ENCODE data around the gene MRPS27. TPM values are rescaled to one million over a fixed set of nuclear protein-coding genes. Genes with fewer than 3 reads are reported as not detected.

The MRPS27 gene
- total and polyA plus RNA-seq, 2 of the 4 experiments (the other 2 are of a cell fraction), result 46.9 to 90.5 TPM

DNA sequence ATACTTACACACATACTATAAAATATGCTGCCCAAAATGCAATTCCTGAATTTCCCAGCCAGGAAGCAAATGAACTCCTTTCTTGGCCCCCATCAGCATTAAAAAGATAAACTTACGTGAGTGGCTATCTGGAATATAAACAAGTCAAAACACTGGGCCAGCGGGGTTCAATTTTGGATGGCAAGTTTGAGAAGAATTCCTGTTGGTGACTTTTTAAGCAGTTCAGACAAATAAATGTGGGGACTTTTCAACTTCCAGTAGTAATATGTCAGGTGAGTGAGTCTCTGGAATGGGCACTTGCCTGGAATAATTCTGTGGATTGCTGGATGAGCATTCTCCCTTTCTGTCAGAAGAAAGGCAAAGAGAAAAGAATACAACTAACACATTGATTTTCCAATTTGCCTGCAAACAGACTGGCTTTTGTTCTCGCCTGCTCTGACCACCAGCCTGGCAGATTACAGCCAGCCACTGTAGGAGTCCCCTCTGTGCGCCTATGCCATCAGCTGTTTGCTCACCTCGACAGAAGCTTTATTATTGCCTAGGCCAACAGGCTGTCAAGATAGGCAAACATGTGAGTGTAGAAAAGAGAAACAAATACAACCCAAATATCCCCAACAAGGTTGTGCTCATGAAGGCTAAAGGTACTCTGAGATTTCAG is 78.6 kb downstream of the MRPS27 start:
- in situ Hi-C loops (cut with MboI; ENCODE audit: low sequenced_read_pairs), result no loop called here
- no peak for ATAC-seq (ENCODE audit: low read depth)

More for the DNA sequence above, 78.6 kb downstream of the MRPS27 start:
- no peaks in the 10 kb centered on the region; the same call in 1 of the 2 replicates for H3K36me3 ChIP-seq (ENCODE audit: control insufficient read depth, insufficient read depth, low read length)
- H3K4ac ChIP-seq (ENCODE audit: low read depth, low read length), result no peak overlapping the region
- TF ChIP-seq, protein P1, sequence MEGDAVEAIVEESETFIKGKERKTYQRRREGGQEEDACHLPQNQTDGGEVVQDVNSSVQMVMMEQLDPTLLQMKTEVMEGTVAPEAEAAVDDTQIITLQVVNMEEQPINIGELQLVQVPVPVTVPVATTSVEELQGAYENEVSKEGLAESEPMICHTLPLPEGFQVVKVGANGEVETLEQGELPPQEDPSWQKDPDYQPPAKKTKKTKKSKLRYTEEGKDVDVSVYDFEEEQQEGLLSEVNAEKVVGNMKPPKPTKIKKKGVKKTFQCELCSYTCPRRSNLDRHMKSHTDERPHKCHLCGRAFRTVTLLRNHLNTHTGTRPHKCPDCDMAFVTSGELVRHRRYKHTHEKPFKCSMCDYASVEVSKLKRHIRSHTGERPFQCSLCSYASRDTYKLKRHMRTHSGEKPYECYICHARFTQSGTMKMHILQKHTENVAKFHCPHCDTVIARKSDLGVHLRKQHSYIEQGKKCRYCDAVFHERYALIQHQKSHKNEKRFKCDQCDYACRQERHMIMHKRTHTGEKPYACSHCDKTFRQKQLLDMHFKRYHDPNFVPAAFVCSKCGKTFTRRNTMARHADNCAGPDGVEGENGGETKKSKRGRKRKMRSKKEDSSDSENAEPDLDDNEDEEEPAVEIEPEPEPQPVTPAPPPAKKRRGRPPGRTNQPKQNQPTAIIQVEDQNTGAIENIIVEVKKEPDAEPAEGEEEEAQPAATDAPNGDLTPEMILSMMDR (conservative IDR thresholded peaks at IDR 0.05; ENCODE audit: low read depth, low read length), result no peak
- TF ChIP-seq, protein P2, sequence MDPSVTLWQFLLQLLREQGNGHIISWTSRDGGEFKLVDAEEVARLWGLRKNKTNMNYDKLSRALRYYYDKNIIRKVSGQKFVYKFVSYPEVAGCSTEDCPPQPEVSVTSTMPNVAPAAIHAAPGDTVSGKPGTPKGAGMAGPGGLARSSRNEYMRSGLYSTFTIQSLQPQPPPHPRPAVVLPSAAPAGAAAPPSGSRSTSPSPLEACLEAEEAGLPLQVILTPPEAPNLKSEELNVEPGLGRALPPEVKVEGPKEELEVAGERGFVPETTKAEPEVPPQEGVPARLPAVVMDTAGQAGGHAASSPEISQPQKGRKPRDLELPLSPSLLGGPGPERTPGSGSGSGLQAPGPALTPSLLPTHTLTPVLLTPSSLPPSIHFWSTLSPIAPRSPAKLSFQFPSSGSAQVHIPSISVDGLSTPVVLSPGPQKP (IDR thresholded peaks at IDR 0.05; ENCODE audit: borderline replicate concordance, low read depth, low read length), result no peak
- TF ChIP-seq FOS (IDR thresholded peaks at IDR 0.05; ENCODE audit: low read depth, low read length), result no peak
- no peak for TF ChIP-seq BHLHE40 (IDR thresholded peaks at IDR 0.05; ENCODE audit: low read depth, low read length)
- no peak for TF ChIP-seq RCOR1 (IDR thresholded peaks at IDR 0.05; ENCODE audit: insufficient replicate concordance, low read length)
- no peak for TF ChIP-seq RFX5 (IDR thresholded peaks at IDR 0.05; ENCODE audit: low read depth, low read length)
- TF ChIP-seq CHD1 (IDR thresholded peaks at IDR 0.05; ENCODE audit: low read depth, low read length), result no peak
- TF ChIP-seq MXI1 (IDR thresholded peaks at IDR 0.05; ENCODE audit: borderline replicate concordance, low read depth, low read length), result no peak
- TF ChIP-seq, protein P3, sequence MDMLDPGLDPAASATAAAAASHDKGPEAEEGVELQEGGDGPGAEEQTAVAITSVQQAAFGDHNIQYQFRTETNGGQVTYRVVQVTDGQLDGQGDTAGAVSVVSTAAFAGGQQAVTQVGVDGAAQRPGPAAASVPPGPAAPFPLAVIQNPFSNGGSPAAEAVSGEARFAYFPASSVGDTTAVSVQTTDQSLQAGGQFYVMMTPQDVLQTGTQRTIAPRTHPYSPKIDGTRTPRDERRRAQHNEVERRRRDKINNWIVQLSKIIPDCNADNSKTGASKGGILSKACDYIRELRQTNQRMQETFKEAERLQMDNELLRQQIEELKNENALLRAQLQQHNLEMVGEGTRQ (IDR thresholded peaks at IDR 0.05; ENCODE audit: low read depth, low read length), result no peak
- no peak for TF ChIP-seq RAD21 (IDR thresholded peaks at IDR 0.05; ENCODE audit: low read length)
- no peak for TF ChIP-seq SMC3 (IDR thresholded peaks at IDR 0.05; ENCODE audit: low read depth, low read length)
- no peak for DNase-seq
- no peak overlapping the region for H2BK20ac ChIP-seq (ENCODE audit: low read depth, low read length)
- H3K27me3 ChIP-seq (ENCODE audit: control insufficient read depth, insufficient read depth, low read length), result no peaks in the 10 kb centered on the region
- no peak overlapping the region for H3K14ac ChIP-seq (replicated peaks; ENCODE audit: low read depth, low read length)
- H2BK15ac ChIP-seq (ENCODE audit: low read depth, low read length), result no peak overlapping the region
- H4K8ac ChIP-seq (ENCODE audit: low read depth in 2 of 2, low read length in 2 of 2), result no peak overlapping the region
- no CpG with 5 or more reads among the region's 5 CpGs for WGBS, 2 experiments (ENCODE audit: extremely low coverage in 2 of 2, insufficient read length in 1 of 2)
- H3K27ac ChIP-seq (ENCODE audit: insufficient read depth, low read length), result no peak overlapping the region
- H3K9me3 ChIP-seq (ENCODE audit: control insufficient read depth, insufficient read depth, low read length), result no peaks in the 10 kb centered on the region
- BruUV-seq (replicated peaks), result no TSS peak
- no peak overlapping the region for H2AFZ ChIP-seq (replicated peaks; ENCODE audit: low read length, poor library complexity)
- no peak overlapping the region for H3K4me2 ChIP-seq (ENCODE audit: low read depth, low read length)
- CTCF ChIA-PET, result no interaction called here
- dilution Hi-C loops (cut with HindIII; ENCODE audit: low sequenced_read_pairs, unreplicated experiment) (no loop called here), intact Hi-C loops (cut with micrococcal nuclease) (no loop called here)
- H2AK9ac ChIP-seq (replicated peaks; ENCODE audit: low read depth, low read length, poor library complexity), result no peak overlapping the region
- H2BK120ac ChIP-seq (ENCODE audit: low read depth, low read length), result no peak overlapping the region
- H4K5ac ChIP-seq (ENCODE audit: low read depth, low read length), result no peak overlapping the region
- no peak overlapping the region for H3K4me3 ChIP-seq (ENCODE audit: insufficient read depth, low read depth, low read length)
- POLR2A ChIA-PET (ENCODE audit: unreplicated experiment), result no interaction called here
- H3K79me1 ChIP-seq (ENCODE audit: low read depth in 1 of 2, low read length in 2 of 2), result peaks cover 9 to 48% of the 10 kb centered on the region in 2 experiments; a peak in 2 of 4 replicates
- no peak overlapping the region for H3K23ac ChIP-seq (ENCODE audit: low read depth, low read length)
- no peak overlapping the region for H4K91ac ChIP-seq (ENCODE audit: insufficient read depth, low read depth, low read length)
- no peak overlapping the region for H2AK5ac ChIP-seq (ENCODE audit: low read depth, low read length)
- peaks cover 11% of the 10 kb centered on the region; the same call in 1 of the 2 replicates for H3K4me1 ChIP-seq (ENCODE audit: control insufficient read depth, insufficient read depth, low read length)
- H3K18ac ChIP-seq (ENCODE audit: low read depth, low read length), result no peak overlapping the region
- H3K9me1 ChIP-seq (ENCODE audit: insufficient read depth, low read length), result peaks cover 10% of the 10 kb centered on the region
- no peak overlapping the region for H3K9ac ChIP-seq (ENCODE audit: low read depth, low read length)
- H4K20me1 ChIP-seq (ENCODE audit: insufficient read depth, low read length), result no peaks in the 10 kb centered on the region
- H2BK5ac ChIP-seq (ENCODE audit: low read depth, low read length, poor library complexity, severe bottlenecking), result no peak overlapping the region
- H3K56ac ChIP-seq (ENCODE audit: extremely low read depth, insufficient read depth, low read length), result no peak overlapping the region
